Neural cell (in vitro differentiated cells): Measurements from ENCODE around the gene ZNF565.

Source experiments
- CTCF ChIP-seq: fragments of 450-650 bp; IDR thresholded peaks from 2 replicates; pipeline ENCODE4 v1.5.1; 2014; ENCODE audit warnings: antibody characterized with exemption, mild to moderate bottlenecking, moderate library complexity; ENCODE audit not compliant: poor library complexity, severe bottlenecking
- EP300 ChIP-seq: fragments of 450-650 bp; conservative IDR thresholded peaks from 2 replicates; pipeline ENCODE4 v1.6.1; 2014; ENCODE audit warnings: antibody characterized with exemption, mild to moderate bottlenecking, moderate library complexity; ENCODE audit not compliant: poor library complexity, severe bottlenecking
- EZH2 ChIP-seq: fragments of 200-600, 300-800 bp; shearing (Covaris generic), sonication (generic); IDR thresholded peaks from 2 replicates; pipeline ENCODE4 v1.6.1; 2014; ENCODE audit warnings: antibody characterized with exemption, low read length, borderline replicate concordance, mild to moderate bottlenecking; ENCODE audit not compliant: insufficient read depth, poor library complexity, severe bottlenecking
- MXI1 ChIP-seq: fragments of 450-650 bp; conservative IDR thresholded peaks from 2 replicates; pipeline ENCODE4 v1.6.1; 2014; ENCODE audit warnings: antibody characterized with exemption, mild to moderate bottlenecking; ENCODE audit not compliant: poor library complexity, severe bottlenecking
- POLR2AphosphoS5 ChIP-seq: IDR thresholded peaks from 2 replicates; pipeline ENCODE4 v1.6.1; 2012
- SMC3 ChIP-seq: fragments of 450-650 bp; conservative IDR thresholded peaks from 2 replicates; pipeline ENCODE4 v1.6.1; 2014; ENCODE audit warnings: antibody characterized with exemption, mild to moderate bottlenecking, moderate library complexity; ENCODE audit not compliant: poor library complexity
- TAF1 ChIP-seq: IDR thresholded peaks from 2 replicates; pipeline ENCODE4 v1.6.1; 2012; ENCODE audit warnings: low read depth
- TF ChIP-seq, protein P1 (sequence below): IDR thresholded peaks from 2 replicates; pipeline ENCODE4 v1.6.1; 2012; ENCODE audit warnings: borderline replicate concordance

- TF ChIP-seq MXI1, result no peak
- TF ChIP-seq CTCF, result no peak
- no peak for TF ChIP-seq EZH2
- no peak for TF ChIP-seq POLR2AphosphoS5
- TF ChIP-seq EP300, result no peak
- no peak for TF ChIP-seq TAF1
- TF ChIP-seq, protein P1, sequence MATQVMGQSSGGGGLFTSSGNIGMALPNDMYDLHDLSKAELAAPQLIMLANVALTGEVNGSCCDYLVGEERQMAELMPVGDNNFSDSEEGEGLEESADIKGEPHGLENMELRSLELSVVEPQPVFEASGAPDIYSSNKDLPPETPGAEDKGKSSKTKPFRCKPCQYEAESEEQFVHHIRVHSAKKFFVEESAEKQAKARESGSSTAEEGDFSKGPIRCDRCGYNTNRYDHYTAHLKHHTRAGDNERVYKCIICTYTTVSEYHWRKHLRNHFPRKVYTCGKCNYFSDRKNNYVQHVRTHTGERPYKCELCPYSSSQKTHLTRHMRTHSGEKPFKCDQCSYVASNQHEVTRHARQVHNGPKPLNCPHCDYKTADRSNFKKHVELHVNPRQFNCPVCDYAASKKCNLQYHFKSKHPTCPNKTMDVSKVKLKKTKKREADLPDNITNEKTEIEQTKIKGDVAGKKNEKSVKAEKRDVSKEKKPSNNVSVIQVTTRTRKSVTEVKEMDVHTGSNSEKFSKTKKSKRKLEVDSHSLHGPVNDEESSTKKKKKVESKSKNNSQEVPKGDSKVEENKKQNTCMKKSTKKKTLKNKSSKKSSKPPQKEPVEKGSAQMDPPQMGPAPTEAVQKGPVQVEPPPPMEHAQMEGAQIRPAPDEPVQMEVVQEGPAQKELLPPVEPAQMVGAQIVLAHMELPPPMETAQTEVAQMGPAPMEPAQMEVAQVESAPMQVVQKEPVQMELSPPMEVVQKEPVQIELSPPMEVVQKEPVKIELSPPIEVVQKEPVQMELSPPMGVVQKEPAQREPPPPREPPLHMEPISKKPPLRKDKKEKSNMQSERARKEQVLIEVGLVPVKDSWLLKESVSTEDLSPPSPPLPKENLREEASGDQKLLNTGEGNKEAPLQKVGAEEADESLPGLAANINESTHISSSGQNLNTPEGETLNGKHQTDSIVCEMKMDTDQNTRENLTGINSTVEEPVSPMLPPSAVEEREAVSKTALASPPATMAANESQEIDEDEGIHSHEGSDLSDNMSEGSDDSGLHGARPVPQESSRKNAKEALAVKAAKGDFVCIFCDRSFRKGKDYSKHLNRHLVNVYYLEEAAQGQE, result no peak
- no peak for TF ChIP-seq SMC3
Observed at GRCh38 chr19:36203293-36203692, 11.2 kb downstream of the ZNF565 start.
